Glutamatergic neuron (in vitro differentiated cells): ENCODE data around the gene CST3. TPM values are rescaled to one million over a fixed set of nuclear protein-coding genes. Genes with fewer than 3 reads are reported as not detected.

Source experiments
- DNase-seq: peaks from one replicate; pipeline ENCODE4 v3.0.0; 2022
- H3K27ac Mint-ChIP-seq: one replicate; pipeline ENCODE4 v1.8.0; 2020; ENCODE audit warnings: mild to moderate bottlenecking, mixed read lengths, inconsistent platforms; ENCODE audit not compliant: unreplicated experiment
- H3K27me3 Mint-ChIP-seq: one replicate; pipeline ENCODE4 v1.8.0; 2020; ENCODE audit warnings: mild to moderate bottlenecking, moderate library complexity, mixed read lengths, inconsistent platforms; ENCODE audit not compliant: unreplicated experiment
- H3K36me3 Mint-ChIP-seq: one replicate; pipeline ENCODE4 v1.8.0; 2020; ENCODE audit warnings: mild to moderate bottlenecking, mixed read lengths, inconsistent platforms; ENCODE audit not compliant: unreplicated experiment
- H3K4me1 Mint-ChIP-seq: one replicate; pipeline ENCODE4 v1.8.0; 2020; ENCODE audit warnings: mild to moderate bottlenecking, low read depth, mixed read lengths, inconsistent platforms; ENCODE audit not compliant: unreplicated experiment
- H3K4me3 Mint-ChIP-seq: one replicate; pipeline ENCODE4 v1.8.0; 2020; ENCODE audit warnings: mild to moderate bottlenecking, mixed read lengths, inconsistent platforms; ENCODE audit not compliant: unreplicated experiment
- H3K9me3 Mint-ChIP-seq: one replicate; pipeline ENCODE4 v1.8.0; 2020; ENCODE audit warnings: mild to moderate bottlenecking, moderate library complexity, mixed read lengths, inconsistent platforms; ENCODE audit not compliant: unreplicated experiment
- total RNA-seq: library from RNA; stranded (reverse); fragmentation: NEBNext Ultra II Directional; extraction: Animal tissue kit (Norgen Biotek cat#: 25700); gene quantifications from one replicate; pipeline ENCODE4 v1.2.1, GENCODE V29; 2021; ENCODE audit not compliant: unreplicated experiment
- TF ChIP-seq, protein P1 (sequence below): fragments of 200-600 bp; sonication (generic); IDR thresholded peaks from one replicate; pipeline ENCODE4 v1.5.0; 2021; ENCODE audit not compliant: partially characterized antibody, unreplicated experiment

Gene CST3
- total RNA-seq, 1 donor from 2014 or later = 224 TPM

GRCh38 chr20:23631226-23631822 is 6.4 kb downstream of the CST3 start:
- TF ChIP-seq, protein P1, sequence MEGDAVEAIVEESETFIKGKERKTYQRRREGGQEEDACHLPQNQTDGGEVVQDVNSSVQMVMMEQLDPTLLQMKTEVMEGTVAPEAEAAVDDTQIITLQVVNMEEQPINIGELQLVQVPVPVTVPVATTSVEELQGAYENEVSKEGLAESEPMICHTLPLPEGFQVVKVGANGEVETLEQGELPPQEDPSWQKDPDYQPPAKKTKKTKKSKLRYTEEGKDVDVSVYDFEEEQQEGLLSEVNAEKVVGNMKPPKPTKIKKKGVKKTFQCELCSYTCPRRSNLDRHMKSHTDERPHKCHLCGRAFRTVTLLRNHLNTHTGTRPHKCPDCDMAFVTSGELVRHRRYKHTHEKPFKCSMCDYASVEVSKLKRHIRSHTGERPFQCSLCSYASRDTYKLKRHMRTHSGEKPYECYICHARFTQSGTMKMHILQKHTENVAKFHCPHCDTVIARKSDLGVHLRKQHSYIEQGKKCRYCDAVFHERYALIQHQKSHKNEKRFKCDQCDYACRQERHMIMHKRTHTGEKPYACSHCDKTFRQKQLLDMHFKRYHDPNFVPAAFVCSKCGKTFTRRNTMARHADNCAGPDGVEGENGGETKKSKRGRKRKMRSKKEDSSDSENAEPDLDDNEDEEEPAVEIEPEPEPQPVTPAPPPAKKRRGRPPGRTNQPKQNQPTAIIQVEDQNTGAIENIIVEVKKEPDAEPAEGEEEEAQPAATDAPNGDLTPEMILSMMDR = no peak
- no peak overlapping the region for H3K4me3 Mint-ChIP-seq
- H3K27ac Mint-ChIP-seq = no peak overlapping the region
- peaks cover 39% of the 10 kb centered on the region for H3K4me1 Mint-ChIP-seq
- peaks cover 9% of the 10 kb centered on the region for H3K27me3 Mint-ChIP-seq
- DNase-seq = no peak
- peaks cover 5% of the 10 kb centered on the region for H3K36me3 Mint-ChIP-seq
- H3K9me3 Mint-ChIP-seq = peaks cover 8% of the 10 kb centered on the region

GRCh38 chr20:23630392-23630849 is 7.3 kb downstream of the CST3 start:
- Mint-ChIP-seq H3K4me1 (peaks cover 33% of the 10 kb centered on the region), H3K27me3 (peaks cover 8% of the 10 kb centered on the region)

DNA sequence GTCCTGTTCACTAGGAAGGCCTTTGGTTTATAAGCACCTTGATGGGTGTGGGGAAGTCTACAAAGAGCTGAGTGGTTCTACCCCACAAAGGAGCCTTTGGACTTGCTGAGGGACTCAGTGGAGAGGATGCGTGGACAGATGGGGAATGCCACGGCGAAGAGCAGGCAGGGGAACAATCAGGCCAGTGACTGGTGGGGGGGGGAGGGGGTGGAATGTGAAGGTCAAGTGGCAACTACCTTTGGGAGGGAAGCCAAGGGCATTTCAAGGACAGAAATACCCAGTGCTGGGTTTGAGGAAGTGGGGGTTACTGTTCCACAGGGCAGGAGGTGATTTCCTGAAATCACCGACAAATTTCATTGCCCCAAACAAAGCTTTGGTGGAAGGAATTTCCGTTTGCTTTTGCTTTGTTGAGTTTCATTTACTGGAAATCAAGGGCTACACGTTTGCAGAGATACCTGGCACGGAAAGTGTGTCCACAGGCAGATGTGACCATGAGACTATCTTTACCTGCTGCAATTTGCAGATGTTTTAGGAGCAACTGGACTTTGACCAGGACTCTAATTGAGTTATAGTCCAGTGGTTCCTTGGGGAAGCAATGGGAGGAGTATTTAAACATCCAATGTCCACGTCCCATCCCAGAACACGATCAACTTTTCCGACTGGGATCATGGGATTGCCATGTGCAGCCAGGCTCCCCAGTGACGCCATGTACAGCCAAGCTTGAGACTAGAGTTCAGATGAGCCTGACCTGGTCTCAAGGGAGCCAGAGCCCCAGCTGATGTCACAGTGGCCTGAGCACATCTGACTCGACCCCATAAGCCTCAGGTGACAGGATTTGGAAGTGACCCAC is 8.0 kb downstream of the CST3 start:
- peaks cover 6% of the 10 kb centered on the region for H3K27me3 Mint-ChIP-seq
- H3K9me3 Mint-ChIP-seq = peaks cover 6% of the 10 kb centered on the region
- H3K4me3 Mint-ChIP-seq = no peak overlapping the region
- no peak overlapping the region for H3K27ac Mint-ChIP-seq
- peaks cover 27% of the 10 kb centered on the region for H3K4me1 Mint-ChIP-seq
- TF ChIP-seq, protein P1 = no peak
- H3K36me3 Mint-ChIP-seq = peaks cover 5% of the 10 kb centered on the region
- DNase-seq = no peak

More at GRCh38 chr20:23630392-23630849, 7.3 kb downstream of the CST3 start:
- TF ChIP-seq, protein P1 = no peak
- Mint-ChIP-seq H3K36me3 (peaks cover 5% of the 10 kb centered on the region), H3K4me3 (no peak overlapping the region), H3K27ac (no peak overlapping the region), H3K9me3 (peaks cover 8% of the 10 kb centered on the region)
- no peak for DNase-seq

GRCh38 chr20:23629017-23629541 is 8.7 kb downstream of the CST3 start:
- Mint-ChIP-seq H3K36me3 (peaks cover 5% of the 10 kb centered on the region), H3K9me3 (peaks cover 4% of the 10 kb centered on the region), H3K4me3 (no peak overlapping the region), H3K27ac (no peak overlapping the region), H3K27me3 (peaks cover 4% of the 10 kb centered on the region), H3K4me1 (peaks cover 24% of the 10 kb centered on the region)
- TF ChIP-seq, protein P1 = no peak
- DNase-seq = no peak
